Rectal smooth muscle tissue (tissue), 1 donor: ENCODE data around the gene PPM1M.

Experiments used
- H3K27ac ChIP-seq: one replicate; pipeline ENCODE4 v1.7.0; 2013; ENCODE audit warnings: low read depth, low read length, inconsistent platforms
- H3K27me3 ChIP-seq: one replicate; pipeline ENCODE4 v1.7.0; 2013; ENCODE audit warnings: low read length; ENCODE audit not compliant: control insufficient read depth, insufficient read depth
- H3K36me3 ChIP-seq: one replicate; pipeline ENCODE4 v1.7.0; 2013; ENCODE audit warnings: low read length; ENCODE audit not compliant: control insufficient read depth, insufficient read depth
- H3K4me1 ChIP-seq: one replicate; pipeline ENCODE4 v1.7.0; 2013; ENCODE audit warnings: low read length; ENCODE audit not compliant: control insufficient read depth, insufficient read depth
- H3K4me3 ChIP-seq: one replicate; pipeline ENCODE4 v1.7.0; 2013; ENCODE audit warnings: low read length
- H3K9ac ChIP-seq: one replicate; pipeline ENCODE4 v1.7.0; 2013; ENCODE audit warnings: low read length

The PPM1M gene

DNA sequence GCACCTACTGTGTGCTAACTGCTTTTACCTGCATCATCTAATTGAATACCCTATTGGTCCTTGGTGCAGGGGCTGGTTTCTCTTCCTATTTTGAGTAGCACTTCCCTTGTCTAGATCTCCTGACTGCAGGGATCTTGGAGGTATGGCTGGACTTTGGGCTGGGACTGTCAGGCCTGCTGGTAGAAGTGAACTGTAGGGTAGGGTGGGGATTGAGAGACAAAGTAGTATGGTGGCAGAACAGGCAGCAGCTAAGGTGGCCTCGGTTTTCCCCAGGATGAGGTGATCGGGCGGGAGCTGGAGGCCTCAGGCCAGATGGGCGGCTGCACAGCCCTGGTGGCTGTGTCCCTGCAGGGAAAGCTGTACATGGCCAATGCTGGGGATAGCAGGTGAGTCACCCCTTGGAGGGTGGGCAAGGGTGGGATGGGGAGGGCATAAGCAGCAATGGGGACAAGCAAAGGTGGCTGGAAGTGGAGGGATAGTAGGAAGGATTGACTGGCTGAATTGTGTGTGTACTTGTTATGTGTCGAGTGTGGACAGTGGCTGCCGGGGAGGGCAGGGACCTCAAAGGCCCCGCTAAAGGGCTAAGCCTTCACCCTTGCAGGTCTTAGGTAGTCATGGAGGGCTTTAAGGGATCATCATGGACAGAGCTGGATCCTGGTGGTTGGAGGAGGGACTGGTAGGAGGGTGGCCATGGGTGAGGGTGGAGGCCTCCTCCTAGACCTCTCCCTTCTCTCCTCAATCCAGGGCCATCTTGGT lies 2.0 kb downstream of the PPM1M start:
- Histone ChIP-seq H3K36me3 (peaks cover 3% of the 10 kb centered on the region), H3K27ac (no peak overlapping the region), H3K4me1 (peaks cover 5% of the 10 kb centered on the region), H3K9ac (no peak overlapping the region), H3K4me3 (no peak overlapping the region), H3K27me3 (no peaks in the 10 kb centered on the region)

- Histone ChIP-seq H3K4me3 (no peak overlapping the region), H3K9ac (no peak overlapping the region), H3K27ac (no peak overlapping the region), H3K27me3 (no peaks in the 10 kb centered on the region), H3K4me1 (peaks cover 5% of the 10 kb centered on the region), H3K36me3 (peaks cover 3% of the 10 kb centered on the region)
Measured at GRCh38 chr3:52248165-52248541, 2.6 kb downstream of the PPM1M start.

- H3K4me1 ChIP-seq, result peaks cover 5% of the 10 kb centered on the region
- H3K36me3 ChIP-seq, result peaks cover 3% of the 10 kb centered on the region
Measured at GRCh38 chr3:52248816-52249547, 3.4 kb downstream of the PPM1M start.

GRCh38 chr3:52249683-52250082 lies 4.1 kb downstream of the PPM1M start:
- H3K27ac ChIP-seq, result no peak overlapping the region
- no peaks in the 10 kb centered on the region for H3K27me3 ChIP-seq
- H3K36me3 ChIP-seq, result peaks cover 3% of the 10 kb centered on the region
- H3K4me3 ChIP-seq, result no peak overlapping the region
- H3K4me1 ChIP-seq, result peaks cover 5% of the 10 kb centered on the region
- no peak overlapping the region for H3K9ac ChIP-seq

More at GRCh38 chr3:52248816-52249547, 3.4 kb downstream of the PPM1M start:
- no peak overlapping the region for H3K9ac ChIP-seq
- H3K27ac ChIP-seq, result no peak overlapping the region
- no peak overlapping the region for H3K4me3 ChIP-seq
- H3K27me3 ChIP-seq, result no peaks in the 10 kb centered on the region

DNA sequence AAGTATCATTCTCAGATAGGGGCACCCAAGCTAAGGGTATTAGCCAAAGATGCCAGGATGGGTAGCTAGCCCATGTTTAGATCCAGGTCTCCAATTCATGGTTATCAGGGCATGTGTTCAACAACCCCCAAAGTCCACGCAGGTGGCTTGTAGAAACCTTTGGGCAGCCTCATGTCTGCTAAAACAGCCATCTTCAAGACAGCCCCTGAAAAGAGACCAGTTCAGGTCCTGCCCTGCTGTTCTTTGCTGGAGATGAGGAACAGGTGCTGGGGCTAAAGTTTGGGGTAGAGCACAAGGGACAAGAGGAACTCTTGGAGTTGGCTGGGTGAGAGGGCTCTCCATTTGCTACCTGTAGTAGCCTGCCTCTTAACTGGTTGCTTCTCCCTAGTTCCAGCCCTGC lies 4.6 kb downstream of the PPM1M start:
- no peak overlapping the region for H3K4me3 ChIP-seq
- no peaks in the 10 kb centered on the region for H3K27me3 ChIP-seq
- no peak overlapping the region for H3K27ac ChIP-seq
- H3K9ac ChIP-seq, result no peak overlapping the region
- H3K36me3 ChIP-seq, result peaks cover 3% of the 10 kb centered on the region
- peaks cover under 1% of the 10 kb centered on the region for H3K4me1 ChIP-seq

DNA sequence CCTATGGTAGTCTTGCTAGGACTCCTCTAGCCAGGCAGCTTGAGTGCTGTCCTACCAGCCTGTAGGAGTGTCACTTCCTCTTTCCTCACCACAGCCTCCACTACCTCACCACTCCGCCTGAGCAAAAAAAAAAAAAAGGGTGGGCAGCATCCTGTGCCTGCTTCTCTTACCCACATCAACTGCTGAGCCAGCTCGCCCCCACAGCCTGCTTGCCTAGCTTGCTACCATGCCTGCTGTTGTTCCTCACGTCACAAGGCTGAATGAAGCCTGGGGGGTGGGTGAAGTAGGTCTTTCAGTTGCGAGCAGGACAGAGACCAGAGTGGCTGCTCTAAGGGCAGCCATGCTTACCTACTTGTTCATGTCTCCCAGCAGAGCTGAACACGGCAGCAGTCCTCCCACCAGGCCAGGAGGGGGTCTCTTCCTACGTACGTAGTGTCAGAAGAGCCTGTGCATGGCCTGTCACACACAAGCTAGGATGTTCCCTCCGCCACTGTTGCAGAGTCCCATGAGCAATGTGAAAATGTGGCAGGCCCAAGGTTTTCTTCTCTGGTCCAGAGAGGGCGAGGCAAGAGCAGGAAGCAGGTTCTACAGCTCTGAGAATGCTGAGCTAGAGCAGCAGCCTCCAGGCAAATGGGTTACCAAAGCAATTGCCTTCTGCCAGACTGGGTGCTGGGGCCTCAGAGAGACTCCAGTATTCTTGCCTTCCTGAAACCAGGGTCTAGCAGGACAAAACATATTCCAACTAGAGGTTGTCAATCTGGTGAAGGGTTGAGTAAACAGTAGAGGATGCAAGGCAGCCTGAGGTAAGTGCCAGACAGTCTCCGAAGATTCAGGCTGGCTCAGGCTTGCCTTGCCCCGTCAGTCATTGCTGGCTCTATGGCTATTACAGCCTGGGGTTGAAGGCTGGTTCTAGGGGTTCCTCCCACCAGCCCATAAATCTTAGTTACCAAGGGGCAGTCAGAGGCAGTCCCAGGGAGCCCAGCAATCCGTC lies 8.1 kb downstream of the PPM1M start:
- Histone ChIP-seq H3K27ac (peak overlapping the region; percentile 38), H3K4me3 (no peak overlapping the region), H3K27me3 (no peaks in the 10 kb centered on the region), H3K4me1 (no peaks in the 10 kb centered on the region), H3K36me3 (peaks cover 32% of the 10 kb centered on the region), H3K9ac (no peak overlapping the region)

DNA sequence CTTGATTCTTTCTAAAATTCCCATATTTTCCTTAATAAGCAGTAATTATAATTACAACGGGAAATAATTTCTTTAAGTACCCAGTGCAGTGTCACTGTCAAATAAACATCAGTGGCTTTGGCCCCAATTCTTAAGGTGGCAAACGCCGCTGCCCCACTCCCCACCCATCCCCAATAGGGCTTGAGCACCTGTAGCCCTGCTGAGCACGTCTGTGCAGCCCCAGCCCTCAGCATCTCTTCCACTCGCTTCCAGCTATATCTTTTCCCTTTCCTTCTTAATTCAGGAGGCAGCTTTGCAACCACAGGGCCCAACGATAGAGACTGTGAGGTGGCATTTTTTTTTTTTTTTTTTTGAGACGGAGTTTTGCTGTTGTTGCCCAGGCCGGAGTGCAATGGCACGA lies 9.0 kb downstream of the PPM1M start:
- H3K9ac ChIP-seq, result no peak overlapping the region
- no peak overlapping the region for H3K27ac ChIP-seq
- no peak overlapping the region for H3K4me3 ChIP-seq
- no peaks in the 10 kb centered on the region for H3K27me3 ChIP-seq
- peaks cover 36% of the 10 kb centered on the region for H3K36me3 ChIP-seq
- no peaks in the 10 kb centered on the region for H3K4me1 ChIP-seq

DNA sequence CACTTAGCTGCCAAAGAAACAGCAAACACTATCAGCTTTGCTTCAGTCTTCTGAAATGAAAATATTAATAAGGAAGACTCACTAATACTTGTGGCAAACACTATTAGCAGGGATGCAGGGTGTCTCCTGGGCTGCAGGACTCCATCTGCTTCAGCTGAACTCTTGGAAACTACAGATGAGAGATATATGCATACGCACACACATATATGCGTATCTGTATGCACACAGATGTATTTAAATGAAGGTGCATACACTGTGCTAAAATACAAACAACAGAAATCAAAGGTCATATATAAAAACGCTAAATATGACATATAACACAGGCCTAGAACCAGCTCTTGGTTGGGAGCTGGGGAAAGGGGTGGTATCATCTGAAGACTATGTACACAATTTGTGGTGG lies 10.6 kb downstream of the PPM1M start:
- H3K27me3 ChIP-seq, result no peaks in the 10 kb centered on the region
- no peaks in the 10 kb centered on the region for H3K4me1 ChIP-seq
- peaks cover 39% of the 10 kb centered on the region for H3K36me3 ChIP-seq
- no peak overlapping the region for H3K4me3 ChIP-seq
- H3K9ac ChIP-seq, result no peak overlapping the region
- H3K27ac ChIP-seq, result no peak overlapping the region

DNA sequence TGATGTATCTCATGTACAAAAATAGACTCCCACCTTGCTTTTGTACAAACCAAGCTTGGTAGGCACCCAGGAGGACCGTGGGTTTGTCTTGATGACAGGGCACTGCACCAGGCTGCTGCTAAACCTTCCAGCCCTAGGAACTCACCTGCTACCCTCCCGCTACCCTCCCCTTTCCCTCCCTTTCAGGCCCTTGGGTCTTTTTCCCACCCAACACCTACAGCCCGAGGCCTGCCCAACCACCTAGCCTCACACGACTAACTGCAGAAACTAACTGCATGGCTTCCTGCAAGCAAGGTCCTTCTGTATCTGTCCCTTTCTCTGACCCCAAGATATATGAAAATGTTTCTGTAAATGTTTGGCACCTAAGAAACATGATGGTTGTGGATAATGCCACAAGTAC lies 11.1 kb downstream of the PPM1M start:
- H3K4me1 ChIP-seq, result no peaks in the 10 kb centered on the region
- no peak overlapping the region for H3K27ac ChIP-seq

DNA sequence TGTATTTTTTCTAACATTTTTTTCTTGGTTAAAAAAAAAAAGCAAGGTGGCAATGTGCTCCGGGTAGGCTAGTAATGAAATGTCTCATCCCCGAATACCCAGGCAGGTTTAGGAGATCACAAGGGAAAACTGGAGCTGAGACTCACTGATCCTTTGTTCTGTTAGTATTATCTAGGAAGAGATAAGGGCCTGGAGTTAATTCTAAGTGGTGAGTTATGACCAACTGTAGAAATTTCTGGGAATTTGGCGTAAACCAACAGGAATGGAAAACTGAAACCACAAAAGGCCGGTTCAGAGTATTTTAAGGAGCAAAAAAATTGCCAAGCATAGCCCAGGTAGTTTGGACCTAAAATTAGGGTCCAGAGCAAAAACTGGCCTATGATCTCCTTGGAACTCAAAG lies 12.4 kb downstream of the PPM1M start:
- H3K9ac ChIP-seq, result no peak overlapping the region
- no peaks in the 10 kb centered on the region for H3K4me1 ChIP-seq
- H3K4me3 ChIP-seq, result no peak overlapping the region
- no peak overlapping the region for H3K27ac ChIP-seq
- no peaks in the 10 kb centered on the region for H3K27me3 ChIP-seq
- peaks cover 44% of the 10 kb centered on the region for H3K36me3 ChIP-seq

More for the DNA sequence above, 11.1 kb downstream of the PPM1M start:
- peaks cover 39% of the 10 kb centered on the region for H3K36me3 ChIP-seq
- H3K9ac ChIP-seq, result no peak overlapping the region
- H3K27me3 ChIP-seq, result no peaks in the 10 kb centered on the region
- H3K4me3 ChIP-seq, result no peak overlapping the region

DNA sequence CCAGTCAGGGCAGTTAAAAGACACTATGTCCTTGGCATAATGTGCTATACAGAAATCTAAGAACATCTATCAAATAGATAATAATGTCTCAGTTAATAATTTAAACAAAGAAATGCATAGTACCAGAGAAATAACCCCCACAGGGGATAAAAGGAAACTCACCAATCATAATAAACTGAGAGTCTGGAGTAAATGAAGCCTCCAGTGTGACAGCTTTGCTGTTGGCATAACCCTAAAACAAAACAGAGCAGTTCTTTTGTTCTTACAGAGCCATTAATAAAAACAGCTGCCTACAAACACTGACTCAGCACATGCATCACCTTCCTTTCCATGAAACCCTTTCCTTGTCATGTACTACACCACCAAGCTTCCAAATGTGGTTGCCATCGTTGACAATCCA lies 13.5 kb downstream of the PPM1M start:
- Histone ChIP-seq H3K36me3 (peaks cover 53% of the 10 kb centered on the region), H3K9ac (no peak overlapping the region), H3K27me3 (no peaks in the 10 kb centered on the region), H3K4me3 (no peak overlapping the region), H3K4me1 (no peaks in the 10 kb centered on the region), H3K27ac (no peak overlapping the region)

- Histone ChIP-seq H3K36me3 (peaks cover 53% of the 10 kb centered on the region), H3K27me3 (no peaks in the 10 kb centered on the region), H3K4me1 (no peaks in the 10 kb centered on the region), H3K4me3 (no peak overlapping the region), H3K9ac (no peak overlapping the region), H3K27ac (no peak overlapping the region)
Measured at GRCh38 chr3:52259448-52259847, 13.9 kb downstream of the PPM1M start.
